Mucosa of rectum (tissue), 2 donors: ENCODE measurements around the gene AGBL3.

ENCODE experiments used
- H3K27ac ChIP-seq, 2 donors: one replicate each; pipeline ENCODE4 v1.7.0; 2013; ENCODE audit warnings: inconsistent platforms in 2 of 2, low read depth in 2 of 2, low read length in 2 of 2
- H3K27me3 ChIP-seq, 2 donors: one replicate each; pipeline ENCODE4 v1.7.0; 2013; ENCODE audit warnings: low read length in 2 of 2; ENCODE audit not compliant: control insufficient read depth in 2 of 2, insufficient read depth in 2 of 2
- H3K36me3 ChIP-seq, 2 donors: one replicate each; pipeline ENCODE4 v1.7.0; 2013; ENCODE audit warnings: low read length in 2 of 2; ENCODE audit not compliant: control insufficient read depth in 2 of 2, insufficient read depth in 2 of 2
- H3K4me1 ChIP-seq, 2 donors: one replicate each; pipeline ENCODE4 v1.7.0; 2013; ENCODE audit warnings: low read length in 2 of 2, mild to moderate bottlenecking in 1 of 2; ENCODE audit not compliant: control insufficient read depth in 2 of 2, insufficient read depth in 2 of 2
- H3K4me3 ChIP-seq, 2 donors: one replicate each; pipeline ENCODE4 v1.7.0; 2013; ENCODE audit warnings: low read length in 2 of 2
- H3K9ac ChIP-seq, 2 donors: one replicate each; pipeline ENCODE4 v1.7.0; 2013; ENCODE audit warnings: low read length in 2 of 2, low read depth in 1 of 2, mild to moderate bottlenecking in 1 of 2
- H3K9me3 ChIP-seq, 2 donors: one replicate each; pipeline ENCODE4 v1.7.0; 2013; ENCODE audit warnings: low read length in 2 of 2; ENCODE audit not compliant: control insufficient read depth in 2 of 2
- donor health status: healthy.
- donor health status: Normal muscosa, but diverticular disease.

AGBL3 gene

DNA sequence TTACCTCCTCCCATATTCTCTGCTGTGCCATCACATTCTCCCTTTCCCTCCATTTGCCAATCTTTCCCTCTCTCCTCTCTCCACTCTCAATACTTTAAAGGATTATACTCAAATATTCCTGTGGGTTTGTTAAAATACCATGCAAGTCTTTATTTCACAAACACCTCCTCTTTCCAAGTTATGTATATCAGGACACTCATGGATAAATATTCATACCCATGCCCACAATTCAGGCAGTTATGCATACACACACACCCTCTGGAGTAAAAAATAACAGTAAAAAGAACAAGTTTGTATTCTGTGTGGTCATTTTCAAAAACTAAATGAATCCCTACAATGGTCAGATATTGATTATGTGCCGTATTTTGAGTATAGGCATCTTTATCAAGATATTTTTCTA is 88.2 kb downstream of the AGBL3 start:
- no peak overlapping the region for H3K27ac ChIP-seq
- H3K9ac ChIP-seq = no peak overlapping the region
- no peaks in the 10 kb centered on the region for H3K27me3 ChIP-seq
- no peaks in the 10 kb centered on the region for H3K36me3 ChIP-seq
- H3K4me1 ChIP-seq = no peaks in the 10 kb centered on the region
- no peaks in the 10 kb centered on the region for H3K9me3 ChIP-seq
- no peak overlapping the region for H3K4me3 ChIP-seq

GRCh38 chr7:135075716-135076115 is 89.4 kb downstream of the AGBL3 start:
- Histone ChIP-seq H3K36me3 (no peaks in the 10 kb centered on the region), H3K9me3 (no peaks in the 10 kb centered on the region), H3K9ac (no peak overlapping the region), H3K27ac (no peak overlapping the region), H3K27me3 (no peaks in the 10 kb centered on the region), H3K4me3 (no peak overlapping the region), H3K4me1 (no peaks in the 10 kb centered on the region)

GRCh38 chr7:135076882-135077281 is 90.6 kb downstream of the AGBL3 start:
- H3K4me1 ChIP-seq = no peaks in the 10 kb centered on the region
- no peak overlapping the region for H3K4me3 ChIP-seq
- H3K9ac ChIP-seq = no peak overlapping the region
- no peak overlapping the region for H3K27ac ChIP-seq
- H3K36me3 ChIP-seq = no peaks in the 10 kb centered on the region
- no peaks in the 10 kb centered on the region for H3K27me3 ChIP-seq
- H3K9me3 ChIP-seq = no peaks in the 10 kb centered on the region

GRCh38 chr7:135077642-135078041 is 91.3 kb downstream of the AGBL3 start:
- no peaks in the 10 kb centered on the region for H3K36me3 ChIP-seq
- no peaks in the 10 kb centered on the region for H3K4me1 ChIP-seq
- H3K27ac ChIP-seq = no peak overlapping the region
- H3K4me3 ChIP-seq = no peak overlapping the region
- no peaks in the 10 kb centered on the region for H3K27me3 ChIP-seq
- no peaks in the 10 kb centered on the region for H3K9me3 ChIP-seq
- no peak overlapping the region for H3K9ac ChIP-seq

- H3K27ac ChIP-seq = no peak overlapping the region
- no peaks in the 10 kb centered on the region for H3K36me3 ChIP-seq
- no peak overlapping the region for H3K9ac ChIP-seq
These were observed 91.7 kb downstream of the AGBL3 start for GRCh38 chr7:135078051-135078450.

DNA sequence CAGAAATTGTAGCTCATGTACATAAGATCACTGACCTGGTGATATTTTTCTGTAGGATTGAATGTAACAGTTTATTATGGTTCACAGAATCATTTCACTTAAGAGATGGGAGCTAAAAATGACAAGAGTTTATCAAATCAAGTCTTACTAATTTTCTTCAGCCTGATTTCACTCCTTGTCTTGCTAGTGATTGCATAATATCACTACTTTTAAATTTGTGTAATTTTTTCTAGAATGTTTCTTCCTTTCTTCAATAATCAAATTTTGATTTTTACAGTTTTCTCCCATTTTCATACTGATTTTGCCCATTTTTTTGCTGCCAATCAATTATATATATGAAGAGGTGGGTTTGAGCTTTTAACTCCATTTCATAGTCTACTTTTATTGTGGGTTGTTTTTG is 92.8 kb downstream of the AGBL3 start:
- H3K9ac ChIP-seq = no peak overlapping the region
- no peaks in the 10 kb centered on the region for H3K36me3 ChIP-seq
- no peak overlapping the region for H3K4me3 ChIP-seq
- no peaks in the 10 kb centered on the region for H3K4me1 ChIP-seq
- H3K27me3 ChIP-seq = no peaks in the 10 kb centered on the region
- H3K27ac ChIP-seq = no peak overlapping the region
- no peaks in the 10 kb centered on the region for H3K9me3 ChIP-seq

More at GRCh38 chr7:135078051-135078450, 91.7 kb downstream of the AGBL3 start:
- H3K9me3 ChIP-seq = no peaks in the 10 kb centered on the region
- no peaks in the 10 kb centered on the region for H3K27me3 ChIP-seq
- H3K4me3 ChIP-seq = no peak overlapping the region
- H3K4me1 ChIP-seq = no peaks in the 10 kb centered on the region

DNA sequence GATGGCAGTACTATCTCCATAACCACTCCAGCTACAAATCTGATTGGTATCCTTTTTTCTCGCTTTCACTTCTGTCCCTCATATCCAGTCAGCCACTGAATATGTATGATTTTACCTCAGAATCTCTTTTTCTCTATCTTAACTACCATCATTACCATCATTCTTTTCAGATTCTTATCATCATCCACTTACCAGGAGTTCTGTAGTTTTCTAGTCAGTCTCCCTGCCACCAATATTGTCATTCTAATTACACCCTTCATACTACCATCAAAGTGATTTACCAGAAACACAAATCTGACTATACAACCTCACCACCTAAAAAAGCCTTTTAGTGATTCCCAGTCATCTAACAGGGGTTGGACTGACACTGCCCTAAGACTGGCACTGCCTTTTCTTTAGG is 96.7 kb downstream of the AGBL3 start:
- Histone ChIP-seq H3K4me1 (no peaks in the 10 kb centered on the region), H3K4me3 (no peak overlapping the region), H3K27ac (no peak overlapping the region), H3K36me3 (no peaks in the 10 kb centered on the region), H3K9me3 (no peaks in the 10 kb centered on the region), H3K27me3 (no peaks in the 10 kb centered on the region), H3K9ac (no peak overlapping the region)

- Histone ChIP-seq H3K27me3 (no peaks in the 10 kb centered on the region), H3K27ac (no peak overlapping the region), H3K9me3 (no peaks in the 10 kb centered on the region), H3K36me3 (no peaks in the 10 kb centered on the region), H3K9ac (no peak overlapping the region), H3K4me3 (no peak overlapping the region), H3K4me1 (no peaks in the 10 kb centered on the region)
These were observed 102.3 kb downstream of the AGBL3 start for GRCh38 chr7:135088566-135088965.

DNA sequence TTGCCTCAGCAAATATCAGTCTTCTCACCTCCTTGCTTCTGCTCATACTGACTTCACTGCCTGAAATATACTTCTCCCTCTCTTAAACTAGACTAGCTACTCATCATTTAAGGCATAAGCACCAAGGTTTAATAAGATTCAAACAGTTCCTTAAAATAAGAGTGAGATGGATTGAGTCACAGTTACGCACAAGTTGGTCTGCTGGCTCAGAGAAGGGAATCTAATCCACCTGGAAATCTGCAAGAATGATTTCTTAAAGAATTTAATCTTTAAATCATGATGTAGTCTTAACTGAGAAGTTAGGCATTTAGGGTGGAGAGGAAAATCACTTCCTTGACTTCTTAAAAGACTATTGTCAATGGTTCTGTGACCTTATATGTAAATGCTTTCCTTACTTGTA is 105.4 kb downstream of the AGBL3 start:
- H3K27me3 ChIP-seq = no peaks in the 10 kb centered on the region
- H3K4me1 ChIP-seq = no peaks in the 10 kb centered on the region
- H3K27ac ChIP-seq = no peak overlapping the region
- H3K4me3 ChIP-seq = no peak overlapping the region
- no peaks in the 10 kb centered on the region for H3K9me3 ChIP-seq
- no peak overlapping the region for H3K9ac ChIP-seq
- H3K36me3 ChIP-seq = no peaks in the 10 kb centered on the region

- H3K4me3 ChIP-seq = no peak overlapping the region
- H3K36me3 ChIP-seq = no peaks in the 10 kb centered on the region
- H3K27me3 ChIP-seq = no peaks in the 10 kb centered on the region
- H3K27ac ChIP-seq = no peak overlapping the region
- no peaks in the 10 kb centered on the region for H3K9me3 ChIP-seq
- no peak overlapping the region for H3K9ac ChIP-seq
- H3K4me1 ChIP-seq = no peaks in the 10 kb centered on the region
These were observed 108.3 kb downstream of the AGBL3 start for GRCh38 chr7:135094472-135095237.
